Heart right ventricle (tissue), 16 donors: ENCODE data around the gene ZCCHC14. TPM values are rescaled to one million over a fixed set of nuclear protein-coding genes. Genes with fewer than 3 reads are reported as not detected.

Source experiments
- ATAC-seq, 8 donors: fragments of 200-7000 bp; cut with Tn5 transposase; one replicate each; pipeline ENCODE4 v1.9.1; 2020; ENCODE audit warnings: mild to moderate bottlenecking in 8 of 8, moderate library complexity in 8 of 8, moderate number of reproducible peaks in 1 of 8
- DNase-seq, 2 donors: peaks; one replicate each; pipeline ENCODE4 v3.0.0-alpha.2; 2020
- H3K27ac ChIP-seq, 10 donors: fragments of 200-600 bp; sonication (generic) in 2 of 10; one replicate each; pipeline versions ENCODE4 v1.5.0 to v1.8.0; 2020 to 2022; ENCODE audit warnings: mild to moderate bottlenecking in 3 of 10
- H3K27me3 ChIP-seq, 7 donors: fragments of 200-600 bp; one replicate each; pipeline ENCODE4 v1.8.0; 2021 to 2022; ENCODE audit warnings: mild to moderate bottlenecking in 2 of 7
- H3K36me3 ChIP-seq, 9 donors: fragments of 200-600 bp; sonication (generic) in 1 of 9; one replicate each; pipeline versions ENCODE4 v1.5.0 to v1.8.0; 2020 to 2022; ENCODE audit warnings: mild to moderate bottlenecking in 2 of 9
- H3K4me1 ChIP-seq, 9 donors: fragments of 200-600 bp; sonication (generic) in 1 of 9; one replicate each; pipeline versions ENCODE4 v1.5.0 to v1.8.0; 2020 to 2022; ENCODE audit warnings: mild to moderate bottlenecking in 4 of 9
- H3K4me3 ChIP-seq, 10 donors: fragments of 200-600 bp; sonication (generic) in 2 of 10; one replicate each; pipeline versions ENCODE4 v1.5.0 to v1.8.0; 2020 to 2022; ENCODE audit warnings: mild to moderate bottlenecking in 7 of 10, moderate library complexity in 2 of 10
- H3K9me3 ChIP-seq, 11 donors: fragments of 200-600 bp in 10 of 11; sonication (generic) in 2 of 11; one replicate each; pipeline versions ENCODE4 v1.5.0 to v1.8.0; 2013 to 2022; ENCODE audit warnings: mild to moderate bottlenecking in 2 of 11, control low read depth in 1 of 11, moderate library complexity in 1 of 11
- CTCF ChIP-seq, 9 donors: fragments of 200-600 bp; sonication (generic) in 2 of 9; IDR thresholded peaks; one replicate each; pipeline versions ENCODE4 v1.5.0 to v1.8.0; 2021 to 2022; ENCODE audit warnings: antibody characterized with exemption in 9 of 9, mild to moderate bottlenecking in 5 of 9, moderate library complexity in 1 of 9
- WGBS, 2 donors: extraction: QIAGEN DNeasy Blood & Tissue Kit; methylation state at CpG; one replicate each; pipeline ENCODE4 v1.1.7; 2013; ENCODE audit warnings: inconsistent platforms in 1 of 2; 5-methylcytosine and 5-hydroxymethylcytosine counted together
- intact Hi-C, 10 donors: fragments of 100-400 bp; cut with DNase I; formaldehyde crosslinking; loops; one replicate each; pipeline versions ENCODE4 v1.11.1 to v1.14.2; 2022
- polyA plus RNA-seq, 2 donors: library from polyadenylated mRNA; stranded (reverse); fragments of 200-250 nt; gene quantifications; one replicate each; pipeline ENCODE4 v1.2.3, GENCODE V29; 2013
- total RNA-seq, 10 donors: library from RNA; stranded (reverse); fragmentation: NEBNext Ultra II Directional in 3 of 10; extraction: Animal tissue kit (Norgen Biotek cat#: 25700) in 3 of 10; gene quantifications; one replicate each; pipeline versions ENCODE4 v1.2.1 to v1.2.4, GENCODE V29; 2021 to 2023
- donor health status: Arrhythmogenic right ventricular cardiomyopathy.
- donor health status: ischemic (EF 13 %, LVEDD 7.1; RV severe dilation, severe dysfunction).
- donor health status: healthy with polysubstance abuse.
- donor health status: DM: no; HTN: yes; CAD: no.
- donor health status: DM: no; HTN: no; CAD: no.
- donor health status: ischemic (EF 25% LVEDD 6.9; RV normal size, moderate dysfunction).
- donor health status: ischemic (EF 25% LVEDD 5.7; RV mildly dilated, moderate dysfunction).
- donor health status: healthy.
- donor health status: DM: yes; HTN: yes; CAD: no.
- donor health status: Ischemic cardiomyopathy.
- donor health status: ischemic (EF 35%, LVEDD 5.7; RV mildly dilated, moderate dysfunction).
- donor health status: nonischemic (EF 11% LVEDD 7.7; RV severe dilation, severe dysfunction).
- donor health status: DM: yes; HTN: yes; CAD: no.
- donor health status: PGD.
- donor health status: ischemic (EF 29% LVEDD 5.4; RV normal size, mild dysfunction).
- donor health status: nonischemic (EF 23%, LVEDD 6.1; RV moderate dilation, normal function).

ZCCHC14 gene
- total and polyA plus RNA-seq, 12 donors = 4.5 to 19.3 (median 15.7) TPM

GRCh38 chr16:87448866-87449265, 44.0 kb downstream of the ZCCHC14 start:
- DNase-seq (no peak), ATAC-seq (no peak)
- Histone ChIP-seq H3K27me3 (no peaks in the 10 kb centered on the region), H3K9me3 (peaks cover 0 to 7% (median 0%) of the 10 kb centered on the region in 11 donors), H3K4me1 (peaks cover 0 to 21% (median 5%) of the 10 kb centered on the region in 9 donors), H3K4me3 (no peak overlapping the region), H3K27ac (no peak overlapping the region), H3K36me3 (peaks cover 0 to 83% (median 33%) of the 10 kb centered on the region in 9 donors)
- 96 to 99% methylated on average over 12 of the region's 12 CpGs for WGBS, 2 donors
- intact Hi-C loops = no loop called here
- no peak for TF ChIP-seq CTCF (IDR thresholded peaks at IDR 0.05)

GRCh38 chr16:87447323-87447722, 45.5 kb downstream of the ZCCHC14 start:
- DNase-seq (no peak), ATAC-seq (no peak)
- Histone ChIP-seq H3K27ac (no peak overlapping the region), H3K9me3 (peaks cover 0 to 13% (median 0%) of the 10 kb centered on the region in 11 donors), H3K36me3 (peaks cover 0 to 73% (median 29%) of the 10 kb centered on the region in 9 donors), H3K4me1 (peaks cover 0 to 25% (median 0%) of the 10 kb centered on the region in 9 donors), H3K27me3 (no peaks in the 10 kb centered on the region), H3K4me3 (no peak overlapping the region)
- no peak for TF ChIP-seq CTCF (IDR thresholded peaks at IDR 0.05)
- intact Hi-C loops = no loop called here
- 93 to 96% methylated on average over 6 of the region's 6 CpGs for WGBS, 2 donors

GRCh38 chr16:87446479-87446878, 46.3 kb downstream of the ZCCHC14 start:
- H3K27ac ChIP-seq = no peak overlapping the region

GRCh38 chr16:87445486-87445885, 47.3 kb downstream of the ZCCHC14 start:
- TF ChIP-seq CTCF (IDR thresholded peaks at IDR 0.05) = no peak
- H3K27ac ChIP-seq = no peak overlapping the region
- WGBS, 2 donors = 78 to 86% methylated on average over 7 of the region's 7 CpGs
- ATAC-seq (no peak), DNase-seq (no peak)
- intact Hi-C loops = no loop called here
- H3K4me3 ChIP-seq = no peak overlapping the region
- no peaks in the 10 kb centered on the region for H3K27me3 ChIP-seq
- H3K9me3 ChIP-seq = peaks cover 0 to 13% (median 0%) of the 10 kb centered on the region in 11 donors
- peaks cover 0 to 67% (median 20%) of the 10 kb centered on the region in 9 donors for H3K36me3 ChIP-seq
- peaks cover 0 to 14% (median 0%) of the 10 kb centered on the region in 9 donors for H3K4me1 ChIP-seq

More at GRCh38 chr16:87446479-87446878, 46.3 kb downstream of the ZCCHC14 start:
- DNase-seq (no peak), ATAC-seq (no peak)
- peaks cover 0 to 24% (median 0%) of the 10 kb centered on the region in 9 donors for H3K4me1 ChIP-seq
- no peak overlapping the region for H3K4me3 ChIP-seq
- no peaks in the 10 kb centered on the region for H3K27me3 ChIP-seq
- WGBS, 2 donors = 95 to 96% methylated on average over 7 of the region's 7 CpGs
- intact Hi-C loops = no loop called here
- TF ChIP-seq CTCF (IDR thresholded peaks at IDR 0.05) = no peak
- peaks cover 0 to 70% (median 21%) of the 10 kb centered on the region in 9 donors for H3K36me3 ChIP-seq
- H3K9me3 ChIP-seq = peaks cover 0 to 13% (median 0%) of the 10 kb centered on the region in 11 donors
